ENCODE data around the gene AIMP2. TPM values are rescaled to one million over a fixed set of nuclear protein-coding genes. Genes with fewer than 3 reads are reported as not detected.

The AIMP2 gene
- total and polyA plus RNA-seq, 2 of the 8 experiments (the other 6 are each of a cell fraction or from before 2014, with no cell fraction given), result 85.6 to 99.0 TPM

- peaks cover 0 to 2% of the 10 kb centered on the region in 2 experiments; a peak in 1 of 4 replicates for H3K79me2 ChIP-seq (ENCODE audit: control insufficient read depth in 1 of 2, insufficient read depth in 2 of 2, low read length in 2 of 2)
- no peak overlapping the region for H4K91ac ChIP-seq (replicated peaks; ENCODE audit: insufficient read length, low read length)
- H3K4me1 ChIP-seq (replicated peaks in 1 of 4; ENCODE audit: control insufficient read depth in 3 of 4, insufficient read depth in 4 of 4, low read length in 3 of 4), result no peaks in the 10 kb centered on the region
- no peak overlapping the region for H3K56ac ChIP-seq (replicated peaks; ENCODE audit: insufficient read length, low read depth, low read length)
- no peaks in the 10 kb centered on the region; the same call in 1 of the 2 replicates for H3K79me1 ChIP-seq (ENCODE audit: low read depth, low read length)
- WGBS, 2 experiments (ENCODE audit: extremely low coverage in 1 of 2, insufficient coverage in 1 of 2, insufficient read length in 1 of 2, insufficient replicate concordance in 2 of 2, low coverage in 1 of 2, low lambda C conversion rate in 2 of 2, missing lambda C conversion rate in 1 of 2), result 92% methylated on average over 11 of the region's 11 CpGs; no CpG with 5 or more reads in 1 of the 2 experiments
- FAIRE-seq, result no peak
- no peak overlapping the region for H3K23ac ChIP-seq (ENCODE audit: insufficient read length)
- no peak overlapping the region for H4K8ac ChIP-seq (ENCODE audit: extremely low read depth, insufficient read depth, low read length)
- no peak overlapping the region for H2AK5ac ChIP-seq (ENCODE audit: low read depth, low read length)
- H3K23me2 ChIP-seq (ENCODE audit: low read depth, low read length), result no peaks in the 10 kb centered on the region
- no peak overlapping the region for H3K9ac ChIP-seq (replicated peaks in 1 of 4; ENCODE audit: extremely low read depth in 1 of 4, low read depth in 3 of 4, low read length in 3 of 4)
- H4K5ac ChIP-seq (ENCODE audit: insufficient read length, low read depth, low read length), result no peak overlapping the region
- no peaks in the 10 kb centered on the region for H3K9me3 ChIP-seq (ENCODE audit: insufficient read depth in 2 of 2, low read depth in 1 of 2, low read length in 1 of 2)
- H2BK20ac ChIP-seq (ENCODE audit: low read length), result no peak overlapping the region
- no peak overlapping the region for H2BK12ac ChIP-seq (ENCODE audit: low read depth, low read length)
- no peak overlapping the region for H2BK5ac ChIP-seq (ENCODE audit: low read depth, low read length)
- ChIA-PET POLR2A (ENCODE audit: partially characterized antibody) (interaction anchor here (1.0 to 6.7 kb wide), 6 partner anchors 10 to 400 kb away, joined by 3 to 66 read pairs (median 8); partner anchors contain the start of genes AIMP2 and PMS2), CTCF (ENCODE audit: partially characterized antibody) (interaction anchor here (1.3 kb wide), 2 partner anchors 13 to 24 kb away, joined by 4 to 5 read pairs; no protein-coding TSS in a partner anchor)
- H3K4ac ChIP-seq (replicated peaks; ENCODE audit: insufficient read length, low read depth, low read length), result no peak overlapping the region
- DNase-seq (ENCODE audit: low read depth in 1 of 2, low spot score in 2 of 2), result no peak
- no peaks in the 10 kb centered on the region for H3K27me3 ChIP-seq (replicated peaks in 1 of 4; ENCODE audit: control insufficient read depth in 3 of 4, extremely low read depth in 1 of 4, insufficient read depth in 3 of 4, low read length in 3 of 4)
- TF ChIP-seq POLR2AphosphoS5 (IDR thresholded peaks at IDR 0.05; ENCODE audit: low read depth, low read length) (peak; percentile 43; the same call in 1 of the 2 replicates), SUZ12 (IDR thresholded peaks at IDR 0.05; ENCODE audit: low read length) (no peak)
- H3K14ac ChIP-seq (ENCODE audit: insufficient read length), result no peak overlapping the region
- H3K4me3 ChIP-seq (ENCODE audit: extremely low read depth in 1 of 4, insufficient read depth in 2 of 4, low read depth in 3 of 4, low read length in 4 of 4), result no peak overlapping the region
- no peak overlapping the region for H3K18ac ChIP-seq (ENCODE audit: extremely low read depth, low read length)
- H3K27ac ChIP-seq (ENCODE audit: low read depth, low read length), result no peak overlapping the region
- no peak overlapping the region for H2BK15ac ChIP-seq (ENCODE audit: low read length)
- H4K20me1 ChIP-seq (replicated peaks in 1 of 2; ENCODE audit: control insufficient read depth in 1 of 2, insufficient read depth in 2 of 2, low read length in 2 of 2), result peaks cover 3 to 17% of the 10 kb centered on the region in 2 experiments
- H2BK120ac ChIP-seq (replicated peaks; ENCODE audit: low read depth, low read length), result no peak overlapping the region
- no peak overlapping the region for H2AFZ ChIP-seq (ENCODE audit: low read length)
- H3K36me3 ChIP-seq (ENCODE audit: control insufficient read depth in 2 of 4, insufficient read depth in 4 of 4, low read length in 3 of 4), result peaks cover 46 to 98% (median 84%) of the 10 kb centered on the region in 4 experiments
- H3K4me2 ChIP-seq (ENCODE audit: insufficient read depth in 1 of 2, low read depth in 2 of 2, low read length in 2 of 2), result no peak overlapping the region
These were observed 11.6 kb downstream of the AIMP2 start for GRCh38 chr7:6020371-6021286.

All from H1 (cell line).